K562 (cell line): Measurements from ENCODE around the gene PHOSPHO1. TPM values are rescaled to one million over a fixed set of nuclear protein-coding genes. Genes with fewer than 3 reads are reported as not detected.

Experiments
- ARID2 ChIP-seq: fragments of 450-650 bp; IDR thresholded peaks from 2 replicates; pipeline ENCODE4 v1.6.1; 2017; ENCODE audit warnings: antibody characterized with exemption, mild to moderate bottlenecking
- BACH1 ChIP-seq: fragments of 200-800 bp; sonication (Bioruptor generic); IDR thresholded peaks from 2 replicates; pipeline ENCODE4 v1.6.1; 2016; ENCODE audit warnings: missing genetic modification characterization, missing compliant biosample characterization
- C11orf30 ChIP-seq: fragments of 450-650 bp; IDR thresholded peaks from 2 replicates; pipeline ENCODE4 v1.6.1; 2016; ENCODE audit warnings: low read depth, mild to moderate bottlenecking
- CBFA2T2 ChIP-seq: fragments of 450-650 bp; conservative IDR thresholded peaks from 2 replicates; pipeline ENCODE4 v1.6.1; 2017; ENCODE audit warnings: mild to moderate bottlenecking
- FOSL1 ChIP-seq: fragments of 200-800 bp; sonication (Bioruptor generic); conservative IDR thresholded peaks from 2 replicates; pipeline ENCODE4 v1.6.1; 2016; ENCODE audit warnings: missing genetic modification characterization, missing compliant biosample characterization
- FOXJ2 ChIP-seq: fragments of 200-800 bp; sonication (Bioruptor generic); IDR thresholded peaks from 2 replicates; pipeline ENCODE4 v1.6.1; 2016; ENCODE audit warnings: missing genetic modification characterization, missing compliant biosample characterization
- FOXK2 ChIP-seq, 2 experiments: fragments of 450-650 bp; IDR thresholded peaks in 1 of 2; conservative IDR thresholded peaks in 1 of 2; 2 replicates each; pipeline ENCODE4 v1.6.1; 2016; ENCODE audit warnings: low read depth in 2 of 2, mild to moderate bottlenecking in 1 of 2
- HDAC3 ChIP-seq: fragments of 450-650 bp; IDR thresholded peaks from 2 replicates; pipeline ENCODE4 v1.6.1; 2018; ENCODE audit warnings: borderline replicate concordance, mild to moderate bottlenecking, moderate library complexity; ENCODE audit not compliant: partially characterized antibody
- MCM3 ChIP-seq: fragments of 450-650 bp; IDR thresholded peaks from 2 replicates; pipeline ENCODE4 v1.6.1; 2016
- POLR2B ChIP-seq: fragments of 450-650 bp; IDR thresholded peaks from 2 replicates; pipeline ENCODE4 v1.6.1; 2018; ENCODE audit warnings: low read depth; ENCODE audit not compliant: partially characterized antibody
- RCOR1 ChIP-seq, 2 experiments: IDR thresholded peaks; 2 replicates each; pipeline ENCODE4 v1.6.1; 2012; ENCODE audit warnings: low read depth in 2 of 2, low read length in 2 of 2, borderline replicate concordance in 1 of 2, improper control_type of control experiment in 1 of 2
- RFX7 ChIP-seq: fragments of 250-450 bp; sonication (Bioruptor Pico); IDR thresholded peaks from 2 replicates; pipeline ENCODE4 v1.5.1; 2021; ENCODE audit warnings: mild to moderate bottlenecking
- RHOXF2B ChIP-seq: fragments of 250-450 bp; sonication (Bioruptor Pico); conservative IDR thresholded peaks from 2 replicates; pipeline ENCODE4 v1.5.1; 2021
- SPI1 ChIP-seq: IDR thresholded peaks from 2 replicates; pipeline ENCODE4 v1.6.1; 2011; ENCODE audit warnings: low read depth, low read length, control low read depth, borderline replicate concordance
- STAG1 ChIP-seq: sonication (generic); formaldehyde crosslinking; IDR thresholded peaks from 2 replicates; pipeline ENCODE4 v1.5.0; 2020; ENCODE audit warnings: missing genetic modification reagents, borderline replicate concordance
- TCF7L2 ChIP-seq: fragments of 150-350 bp; IDR thresholded peaks from 2 replicates; pipeline ENCODE4 v1.6.1; 2016; ENCODE audit warnings: low read depth, mild to moderate bottlenecking, low read length, moderate library complexity
- ZBTB11 ChIP-seq, 3 experiments: fragments of 200-800 bp in 1 of 3; fragments of 250-450 bp in 1 of 3; fragments of 450-650 bp in 1 of 3; sonication (Bioruptor Pico) in 1 of 3; sonication (Bioruptor generic) in 1 of 3; formaldehyde crosslinking in 1 of 3; IDR thresholded peaks; 2 replicates each; pipeline versions ENCODE4 v1.6.1 to v1.8.0; 2016 to 2022; ENCODE audit warnings: mild to moderate bottlenecking in 2 of 3, missing genetic modification characterization in 2 of 3, missing compliant biosample characterization in 1 of 3, moderate library complexity in 1 of 3
- ZC3H4 ChIP-seq: sonication (generic); formaldehyde crosslinking; IDR thresholded peaks from 2 replicates; pipeline ENCODE4 v1.9.0; 2021; ENCODE audit warnings: missing genetic modification reagents, borderline replicate concordance
- ZHX1 ChIP-seq: fragments of 150-350 bp; conservative IDR thresholded peaks from 2 replicates; pipeline ENCODE4 v1.6.1; 2014; ENCODE audit warnings: low read length
- ZNF184 ChIP-seq: sonication (generic); formaldehyde crosslinking; IDR thresholded peaks from 2 replicates; pipeline ENCODE4 v1.5.0; 2020; ENCODE audit warnings: missing genetic modification reagents
- ZNF253 ChIP-seq: fragments of 250-450 bp; sonication (Bioruptor Pico); conservative IDR thresholded peaks from 2 replicates; pipeline ENCODE4 v1.6.1; 2021; ENCODE audit warnings: mild to moderate bottlenecking
- ZNF384 ChIP-seq: IDR thresholded peaks from 2 replicates; pipeline ENCODE4 v1.6.1; 2012; ENCODE audit warnings: low read depth, low read length, improper control_type of control experiment
- ZNF445 ChIP-seq: fragments of 250-450 bp; sonication (Bioruptor Pico); IDR thresholded peaks from 2 replicates; pipeline ENCODE4 v1.4.0; 2020; ENCODE audit warnings: low read depth, mild to moderate bottlenecking, moderate library complexity
- polyA plus RNA-seq, 8 experiments: library from polyadenylated mRNA; depleted of rRNA in 4 of 8; stranded (reverse) in 5 of 8; unstranded in 3 of 8; fragments of >200 nt; fragmentation: Nextera tagmentation in 2 of 8; fragmentation: Illumina TruSeq in 1 of 8; extraction: Ambion mirVana in 2 of 8; extraction: Trizol in 1 of 8; gene quantifications; 2 replicates each; pipeline versions ENCODE4 v1.2.1 to v1.2.3, GENCODE V29; 2011 to 2014; ENCODE audit warnings: inconsistent platforms in 1 of 8, missing spikeins in 1 of 8
- total RNA-seq, 7 experiments: library from RNA; depleted of rRNA in 6 of 7; stranded (reverse); fragments of >200 nt in 6 of 7; fragmentation: Illumina TruSeq in 2 of 7; extraction: Trizol in 2 of 7; gene quantifications; 2 replicates each; pipeline versions ENCODE4 v1.2.1 to v1.2.3, GENCODE V29; 2011 to 2021; ENCODE audit warnings: low replicate concordance in 1 of 7

PHOSPHO1 gene
- total and polyA plus RNA-seq, 9 of the 15 experiments (the other 6 are each of a cell fraction or from before 2014, with no cell fraction given): 0.06 to 0.07 TPM; not detected in 7

- TF ChIP-seq ZBTB11 (CRISPR knock-in tag; IDR thresholded peaks at IDR 0.05) (no peak), ZHX1 (no peak), FOXK2 (conservative IDR thresholded peaks at IDR 0.05 in 1 of 2, IDR thresholded peaks at IDR 0.05 in 1 of 2; ENCODE audit: low read depth in 2 of 2) (no peak), ZNF253 (CRISPR knock-in tag) (no peak), TCF7L2 (no peak), ZNF384 (no peak), C11orf30 (peak; percentile 87), SPI1 (no peak), RHOXF2B (CRISPR knock-in tag) (no peak), STAG1 (CRISPR knock-in tag) (no peak), RCOR1 (IDR thresholded peaks at IDR 0.05; ENCODE audit: borderline replicate concordance in 1 of 2, low read depth in 2 of 2, low read length in 2 of 2) (peak in 1 of 2 experiments; percentile 73; a peak in 2 of 4 replicates), CBFA2T2 (no peak; the same call in 1 of the 2 replicates), ZNF445 (CRISPR knock-in tag) (no peak), MCM3 (no peak), ZC3H4 (no peak), HDAC3 (peak; percentile 32), FOXJ2 (no peak), BACH1 (tag) (peak; percentile 68; the same call in 1 of the 2 replicates), ZNF184 (CRISPR knock-in tag) (no peak), ARID2 (no peak), FOSL1 (tag) (no peak), POLR2B (no peak), RFX7 (CRISPR knock-in tag) (no peak)
Observed at GRCh38 chr17:49191409-49191916, 39.1 kb downstream of the PHOSPHO1 start (continued).
